Coronary artery (tissue), 2 donors: ENCODE results near the gene TMEM178B.
"Not testable (repeated sequence)": the region's sequence is repeated elsewhere in the genome, so short reads cannot be mapped to it uniquely, and the experiment has no call there.

Experiments
- DNase-seq: peaks from one replicate; pipeline ENCODE4 v3.0.0-alpha.2; 2017; ENCODE audit warnings: low spot score
- H3K27ac ChIP-seq, 2 donors: fragments of 200-600 bp; sonication (generic); one replicate each; pipeline ENCODE4 v1.5.1; 2016 to 2019
- H3K4me3 ChIP-seq: fragments of 200-600 bp; sonication (generic); 2 replicates; pipeline ENCODE4 v1.5.1; 2016; ENCODE audit warnings: mild to moderate bottlenecking, moderate library complexity
- TF ChIP-seq, protein P1 (sequence below): fragments of 200-600 bp; sonication (generic); IDR thresholded peaks from one replicate; pipeline ENCODE4 v1.5.1; 2019; ENCODE audit warnings: antibody characterized with exemption

Gene TMEM178B

GRCh38 chr7:141184532-141185190 lies 110.8 kb downstream of the TMEM178B start:
- Histone ChIP-seq H3K27ac (no peak overlapping the region), H3K4me3 (no peak overlapping the region)
- TF ChIP-seq, protein P1, sequence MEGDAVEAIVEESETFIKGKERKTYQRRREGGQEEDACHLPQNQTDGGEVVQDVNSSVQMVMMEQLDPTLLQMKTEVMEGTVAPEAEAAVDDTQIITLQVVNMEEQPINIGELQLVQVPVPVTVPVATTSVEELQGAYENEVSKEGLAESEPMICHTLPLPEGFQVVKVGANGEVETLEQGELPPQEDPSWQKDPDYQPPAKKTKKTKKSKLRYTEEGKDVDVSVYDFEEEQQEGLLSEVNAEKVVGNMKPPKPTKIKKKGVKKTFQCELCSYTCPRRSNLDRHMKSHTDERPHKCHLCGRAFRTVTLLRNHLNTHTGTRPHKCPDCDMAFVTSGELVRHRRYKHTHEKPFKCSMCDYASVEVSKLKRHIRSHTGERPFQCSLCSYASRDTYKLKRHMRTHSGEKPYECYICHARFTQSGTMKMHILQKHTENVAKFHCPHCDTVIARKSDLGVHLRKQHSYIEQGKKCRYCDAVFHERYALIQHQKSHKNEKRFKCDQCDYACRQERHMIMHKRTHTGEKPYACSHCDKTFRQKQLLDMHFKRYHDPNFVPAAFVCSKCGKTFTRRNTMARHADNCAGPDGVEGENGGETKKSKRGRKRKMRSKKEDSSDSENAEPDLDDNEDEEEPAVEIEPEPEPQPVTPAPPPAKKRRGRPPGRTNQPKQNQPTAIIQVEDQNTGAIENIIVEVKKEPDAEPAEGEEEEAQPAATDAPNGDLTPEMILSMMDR: no peak
- DNase-seq: no peak

DNA sequence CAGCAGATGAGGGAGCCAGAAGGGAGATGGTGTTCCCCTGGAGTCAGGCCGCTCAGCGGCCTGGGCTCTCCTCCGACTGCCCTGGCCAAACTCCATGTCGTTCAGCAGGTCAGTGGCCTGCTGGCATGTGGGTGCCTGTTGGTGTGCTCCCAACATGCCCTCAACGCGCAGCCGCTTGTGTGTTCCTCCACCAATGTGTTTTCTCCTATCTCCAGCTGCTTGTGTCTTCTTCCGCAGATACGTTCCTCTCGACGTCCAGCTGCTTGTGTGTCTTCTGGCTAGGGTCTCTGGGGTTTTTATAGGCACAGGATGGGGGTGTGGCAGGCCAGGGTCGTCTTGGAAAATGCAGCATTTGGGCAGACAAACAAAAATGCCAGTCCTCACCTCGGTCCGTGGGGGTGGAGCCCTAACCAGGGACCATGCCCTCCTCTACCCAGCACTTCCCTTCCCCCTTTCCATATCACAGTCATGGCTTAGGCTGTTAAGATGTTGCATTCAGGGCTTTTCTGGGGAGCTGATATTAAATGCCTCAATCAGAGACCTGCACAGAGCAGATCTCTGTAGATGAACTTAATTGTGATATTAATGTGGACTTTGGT lies 111.6 kb downstream of the TMEM178B start:
- Histone ChIP-seq H3K27ac (no peak overlapping the region), H3K4me3 (no peak overlapping the region)
- DNase-seq: no peak
- TF ChIP-seq, protein P1: no peak

- no peak for DNase-seq
- TF ChIP-seq, protein P1: no peak
These were observed 115.4 kb downstream of the TMEM178B start for GRCh38 chr7:141189231-141189630.

GRCh38 chr7:141190495-141190894 lies 116.6 kb downstream of the TMEM178B start:
- TF ChIP-seq, protein P1: no peak
- Histone ChIP-seq H3K27ac (no peak overlapping the region), H3K4me3 (no peak overlapping the region)
- no peak for DNase-seq

More at GRCh38 chr7:141189231-141189630, 115.4 kb downstream of the TMEM178B start:
- H3K27ac ChIP-seq: no peak overlapping the region
- H3K4me3 ChIP-seq: no peak overlapping the region

- no peak overlapping the region for H3K4me3 ChIP-seq
These were observed 117.4 kb downstream of the TMEM178B start for GRCh38 chr7:141191277-141191676.

GRCh38 chr7:141193066-141193465 lies 119.2 kb downstream of the TMEM178B start:
- DNase-seq: no peak
- Histone ChIP-seq H3K4me3 (no peak overlapping the region), H3K27ac (no peak overlapping the region)
- TF ChIP-seq, protein P1: no peak

More at GRCh38 chr7:141191277-141191676, 117.4 kb downstream of the TMEM178B start:
- no peak overlapping the region for H3K27ac ChIP-seq
- no peak for DNase-seq
- TF ChIP-seq, protein P1: no peak

DNA sequence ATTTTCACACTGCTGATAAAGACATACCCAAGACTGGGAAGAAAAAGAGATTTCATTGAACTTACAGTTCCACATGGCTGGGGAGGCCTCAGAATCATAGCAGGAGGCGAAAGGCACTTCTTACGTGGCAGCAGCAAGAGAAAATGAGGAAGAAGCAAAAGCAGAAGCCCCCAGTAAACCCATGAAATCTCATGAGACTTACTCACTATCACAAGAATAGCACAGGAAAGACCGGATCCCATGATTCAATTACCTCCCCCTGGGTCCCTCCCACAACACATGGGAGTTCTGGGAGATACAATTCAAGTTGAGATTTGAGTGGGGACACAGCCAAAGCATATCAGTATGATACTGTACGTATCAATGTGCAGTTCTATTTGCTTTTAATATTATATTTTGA lies 121.9 kb downstream of the TMEM178B start:
- H3K4me3 ChIP-seq, H3K27ac ChIP-seq, DNase-seq: not testable (repeated sequence)
